Hair follicular keratinocyte (primary cell): ENCODE results near the gene MAOB. TPM values are rescaled to one million over a fixed set of nuclear protein-coding genes. Genes with fewer than 3 reads are reported as not detected.

Source experiments
- total RNA-seq: library from RNA; depleted of rRNA; stranded (reverse); fragments of >200 nt; gene quantifications from 2 replicates; pipeline ENCODE4 v1.2.3, GENCODE V29; 2015

Gene MAOB
- not detected in 2 replicates for total RNA-seq

DNA sequence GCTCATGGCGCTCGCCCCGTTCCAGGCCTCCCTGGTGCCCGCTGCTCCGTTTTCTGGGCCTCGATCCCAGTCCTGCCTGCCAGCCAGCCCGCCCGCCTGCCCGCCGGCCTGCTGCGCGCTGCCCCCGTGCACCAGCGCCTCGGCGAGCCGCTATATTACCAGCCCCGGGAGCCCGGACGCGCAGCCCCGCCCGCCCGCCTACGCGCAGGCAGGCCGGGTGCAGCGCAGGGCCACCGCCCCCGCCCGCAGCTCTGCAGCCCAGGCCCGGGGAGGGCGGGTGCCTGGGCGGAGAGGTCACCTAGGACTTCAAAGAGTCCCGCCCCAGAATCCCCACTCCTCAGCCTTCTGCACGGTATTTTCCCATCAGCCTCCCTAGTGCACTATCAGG lies at the start of gene MAOB:
TSS of gene MAOB (minus strand) at position 157 of the 388 bp plus-strand sequence. CDS start at position 6, 151 bp downstream.

Other genes with a start within 250 kb of the MAOB start
- 18.8 and 40.1 TPM in 2 replicates for gene MAOA, start 226.2 kb downstream of the MAOB start, total RNA-seq
- not detected in 2 replicates for gene NDP, start 90.9 kb upstream of the MAOB start, total RNA-seq